A549 (cell line): ENCODE measurements around the gene FGD5. TPM values are rescaled to one million over a fixed set of nuclear protein-coding genes. Genes with fewer than 3 reads are reported as not detected.

Experiments used
- ATAC-seq, 2 experiments: fragments of 200-7000 bp in 1 of 2; fragments of >200 bp in 1 of 2; cut with Nextera tagmentation in 1 of 2; cut with Tn5 transposase in 1 of 2; 3 replicates each; pipeline versions ENCODE4 v1.8.0 to v1.9.1; 2018 to 2020; ENCODE audit warnings: mild to moderate bottlenecking in 1 of 2, moderate library complexity in 1 of 2
- CTCF ChIA-PET: fragments of 300-600 bp; sonication (Branson Sonifier 250); formaldehyde crosslinking; extraction: SDS; loops from one replicate; lab custom pipeline; 2021; ENCODE audit warnings: antibody characterized with exemption, inconsistent platforms; lab: Yijun Ruan, JAX
- POLR2A ChIA-PET: fragments of 350-600 bp; formaldehyde crosslinking; extraction: SDS; loops from one replicate; lab custom pipeline; 2021; ENCODE audit warnings: antibody characterized with exemption, inconsistent platforms; lab: Yijun Ruan, JAX
- DNase-seq, 2 experiments: peaks; one replicate each; pipeline versions ENCODE4 v3.0.0 to v3.0.0-alpha.2; 2011 to 2016; ENCODE audit warnings: low read depth in 1 of 2, low spot score in 1 of 2
- FAIRE-seq: peaks from 2 replicates; lab custom pipeline; 2011; peaks lifted over from hg19 to GRCh38; lab: Jason Lieb, UNC
- H3K27ac ChIP-seq, 2 experiments: fragments of >200 bp; sonication (Bioruptor Twin); formaldehyde crosslinking; 3 replicates each; pipeline ENCODE4 v1.5.1; 2016 to 2017
- H3K4me1 ChIP-seq: fragments of >200 bp; sonication (Bioruptor Twin); formaldehyde crosslinking; 3 replicates; pipeline ENCODE4 v1.6.1; 2016
- H3K4me2 ChIP-seq: fragments of >200 bp; sonication (Bioruptor Twin); formaldehyde crosslinking; 3 replicates; pipeline ENCODE4 v1.6.1; 2016
- H3K4me3 ChIP-seq: fragments of >200 bp; sonication (Bioruptor Twin); formaldehyde crosslinking; 3 replicates; pipeline ENCODE4 v1.5.1; 2016
- H3K9me3 ChIP-seq: fragments of >200 bp; sonication (Bioruptor Twin); formaldehyde crosslinking; 3 replicates; pipeline ENCODE4 v1.6.1; 2016
- CEBPB ChIP-seq, 2 experiments: fragments of >200 bp in 1 of 2; sonication (Bioruptor Twin) in 1 of 2; formaldehyde crosslinking in 1 of 2; IDR thresholded peaks; 2 replicates each; pipeline ENCODE4 v1.6.1; 2012 to 2016
- CHD4 ChIP-seq: fragments of 200-600 bp; sonication (generic); IDR thresholded peaks from 2 replicates; pipeline ENCODE4 v1.6.1; 2016; ENCODE audit warnings: antibody characterized with exemption, mild to moderate bottlenecking, borderline replicate concordance
- EHF ChIP-seq: fragments of 250-450 bp; sonication (Bioruptor Pico); IDR thresholded peaks from 2 replicates; pipeline ENCODE4 v1.5.0; 2020; ENCODE audit warnings: mild to moderate bottlenecking
- EP300 ChIP-seq, 2 experiments: fragments of >200 bp; sonication (Bioruptor Twin); formaldehyde crosslinking; IDR thresholded peaks; 2 replicates in 1 of 2; 3 replicates in 1 of 2; pipeline ENCODE4 v1.6.1; 2016 to 2017
- ESRRA ChIP-seq: fragments of 150-350 bp; IDR thresholded peaks from 2 replicates; pipeline ENCODE4 v1.6.1; 2014; ENCODE audit warnings: mild to moderate bottlenecking, low read length, borderline replicate concordance
- FOSL2 ChIP-seq, 2 experiments: fragments of 450-650 bp in 1 of 2; fragments of >200 bp in 1 of 2; sonication (Bioruptor Twin) in 1 of 2; formaldehyde crosslinking; IDR thresholded peaks; 2 replicates each; pipeline versions ENCODE4 v1.5.0 to v1.6.1; 2016 to 2020; ENCODE audit warnings: mild to moderate bottlenecking in 1 of 2, moderate library complexity in 1 of 2
- FOXS1 ChIP-seq: fragments of 250-450 bp; sonication (Bioruptor Pico); IDR thresholded peaks from 2 replicates; pipeline ENCODE4 v1.5.0; 2020; ENCODE audit warnings: mild to moderate bottlenecking, moderate library complexity
- HOXB5 ChIP-seq: fragments of 250-450 bp; sonication (Bioruptor Pico); IDR thresholded peaks from 2 replicates; pipeline ENCODE4 v1.5.0; 2020; ENCODE audit warnings: mild to moderate bottlenecking, moderate library complexity
- JUN ChIP-seq, 2 experiments: fragments of >200 bp; sonication (Bioruptor Twin); formaldehyde crosslinking; IDR thresholded peaks; 2 replicates in 1 of 2; 3 replicates in 1 of 2; pipeline ENCODE4 v1.6.1; 2016 to 2017
- KDM1A ChIP-seq: fragments of 200-600 bp; sonication (generic); IDR thresholded peaks from 2 replicates; pipeline ENCODE4 v1.6.1; 2016; ENCODE audit warnings: low read depth, mild to moderate bottlenecking
- KDM5A ChIP-seq: fragments of 200-600 bp; sonication (generic); IDR thresholded peaks from 2 replicates; pipeline ENCODE4 v1.6.1; 2016; ENCODE audit warnings: antibody characterized with exemption, mild to moderate bottlenecking
- MAFK ChIP-seq: fragments of 450-650 bp; IDR thresholded peaks from 2 replicates; pipeline ENCODE4 v1.6.1; 2014; ENCODE audit not compliant: partially characterized antibody
- MAZ ChIP-seq: fragments of 150-350 bp; IDR thresholded peaks from 2 replicates; pipeline ENCODE4 v1.6.1; 2014; ENCODE audit warnings: antibody characterized with exemption, low read depth, low read length, borderline replicate concordance
- NFE2L2 ChIP-seq: fragments of 150-350 bp; conservative IDR thresholded peaks from 2 replicates; pipeline ENCODE4 v1.6.1; 2014; ENCODE audit warnings: low read length
- NR3C1 ChIP-seq: fragments of >200 bp; sonication (Bioruptor Twin); formaldehyde crosslinking; IDR thresholded peaks from 3 replicates; pipeline ENCODE4 v1.6.1; 2017
- PHF8 ChIP-seq: fragments of 200-600 bp; sonication (generic); IDR thresholded peaks from 2 replicates; pipeline ENCODE4 v1.6.1; 2016; ENCODE audit warnings: low read depth, mild to moderate bottlenecking, antibody characterized with exemption, moderate library complexity, borderline replicate concordance
- POLR2A ChIP-seq: IDR thresholded peaks from 2 replicates; pipeline ENCODE4 v1.6.1; 2012; ENCODE audit warnings: mild to moderate bottlenecking, low read length
- POLR2AphosphoS2 ChIP-seq: conservative IDR thresholded peaks from 2 replicates; pipeline ENCODE4 v1.6.1; 2012; ENCODE audit warnings: low read length, improper control_type of control experiment, inconsistent platforms
- RARB ChIP-seq: fragments of 250-450 bp; sonication (Bioruptor Pico); IDR thresholded peaks from 2 replicates; pipeline ENCODE4 v1.8.0; 2021; ENCODE audit warnings: mild to moderate bottlenecking, moderate library complexity
- RCOR1 ChIP-seq: fragments of 150-350 bp; IDR thresholded peaks from 2 replicates; pipeline ENCODE4 v1.6.1; 2014; ENCODE audit warnings: antibody characterized with exemption, low read length, low read depth
- REST ChIP-seq: fragments of 200-600 bp; sonication (generic); IDR thresholded peaks from 2 replicates; pipeline ENCODE4 v1.6.1; 2016; ENCODE audit warnings: antibody characterized with exemption, mild to moderate bottlenecking, moderate library complexity
- RFX5 ChIP-seq: fragments of 450-650 bp; IDR thresholded peaks from 2 replicates; pipeline ENCODE4 v1.7.1; 2014; ENCODE audit warnings: antibody characterized with exemption, mild to moderate bottlenecking, moderate library complexity
- SREBF2 ChIP-seq: fragments of 450-650 bp; IDR thresholded peaks from 2 replicates; pipeline ENCODE4 v1.6.1; 2014; ENCODE audit warnings: mild to moderate bottlenecking, moderate library complexity
- TP53 ChIP-seq: fragments of 250-450 bp; sonication (Bioruptor Pico); IDR thresholded peaks from 2 replicates; pipeline ENCODE4 v1.5.0; 2021; ENCODE audit warnings: mild to moderate bottlenecking, moderate library complexity
- WGBS: methylation state at CpG from one replicate; pipeline ENCODE4 v1.1.6; 2017; ENCODE audit errors: missing lambda C conversion rate; 5-methylcytosine and 5-hydroxymethylcytosine counted together
- polyA plus RNA-seq, 4 experiments: library from polyadenylated mRNA; depleted of rRNA in 3 of 4; stranded (reverse); fragments of >200 nt; fragmentation: RNase III in 1 of 4; extraction: RNeasy Plus Mini Kit Qiagen cat#74134 plus additional on column Dnase treatment in 1 of 4; gene quantifications; 2 replicates in 3 of 4; 3 replicates in 1 of 4; pipeline ENCODE4 v1.2.3, GENCODE V29; 2011 to 2017
- TF ChIP-seq, protein P1 (sequence below): fragments of 150-350 bp; IDR thresholded peaks from 2 replicates; pipeline ENCODE4 v1.6.1; 2014; ENCODE audit warnings: low read depth, mild to moderate bottlenecking, low read length

FGD5 gene
- polyA plus RNA-seq, 2 of the 4 experiments (the other 2 are of a cell fraction), result 0.16 TPM; not detected in 1

DNA sequence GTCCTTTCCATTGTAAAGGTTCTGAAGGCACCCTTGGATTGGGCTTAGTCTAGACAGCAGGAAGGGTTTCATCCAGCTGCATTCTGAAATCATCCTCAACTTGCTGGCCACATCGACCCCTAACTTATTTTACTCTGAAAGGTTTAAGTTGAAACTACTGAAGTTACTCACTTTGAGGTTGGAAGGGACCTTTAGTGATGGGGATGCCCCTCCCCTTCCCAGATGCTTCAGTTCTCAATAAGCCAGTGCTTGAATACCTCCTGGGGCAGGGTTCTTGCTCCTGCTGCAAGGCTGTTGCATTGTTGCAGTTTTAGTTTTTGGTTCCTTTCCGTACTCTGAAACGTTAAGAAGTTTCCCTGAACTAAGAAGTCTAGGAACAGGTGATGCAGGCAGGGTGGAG lies 26.4 kb downstream of the FGD5 start (continued):
- TF ChIP-seq, protein P1, sequence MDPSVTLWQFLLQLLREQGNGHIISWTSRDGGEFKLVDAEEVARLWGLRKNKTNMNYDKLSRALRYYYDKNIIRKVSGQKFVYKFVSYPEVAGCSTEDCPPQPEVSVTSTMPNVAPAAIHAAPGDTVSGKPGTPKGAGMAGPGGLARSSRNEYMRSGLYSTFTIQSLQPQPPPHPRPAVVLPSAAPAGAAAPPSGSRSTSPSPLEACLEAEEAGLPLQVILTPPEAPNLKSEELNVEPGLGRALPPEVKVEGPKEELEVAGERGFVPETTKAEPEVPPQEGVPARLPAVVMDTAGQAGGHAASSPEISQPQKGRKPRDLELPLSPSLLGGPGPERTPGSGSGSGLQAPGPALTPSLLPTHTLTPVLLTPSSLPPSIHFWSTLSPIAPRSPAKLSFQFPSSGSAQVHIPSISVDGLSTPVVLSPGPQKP, result no peak
- TF ChIP-seq RARB (no peak), CHD4 (no peak), RCOR1 (no peak), ESRRA (no peak)

DNA sequence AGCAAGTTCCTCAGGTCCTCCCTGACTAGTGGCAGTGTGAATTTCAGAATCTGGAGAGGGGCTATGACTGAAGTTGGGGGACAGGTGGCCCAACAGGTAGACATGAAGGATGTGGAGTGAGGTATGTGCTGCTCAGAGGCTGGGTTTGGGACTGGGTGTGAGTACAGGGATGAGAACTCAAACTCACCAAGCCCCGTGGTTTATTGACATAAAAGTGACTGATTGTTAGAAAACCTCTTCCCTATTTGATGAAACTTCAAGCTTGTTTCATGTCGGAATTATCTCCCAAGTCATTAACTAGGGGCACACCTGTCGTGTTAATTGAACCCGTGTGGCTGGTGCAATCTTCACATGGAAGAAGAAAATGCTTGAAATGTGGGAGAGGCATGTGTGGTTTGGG lies 27.1 kb downstream of the FGD5 start:
- no peak for ATAC-seq
- ChIA-PET POLR2A (no interaction called here), CTCF (interaction anchor here (1.1 to 2.6 kb wide), 2 partner anchors 11 to 14 kb away, joined by 3 to 7 read pairs; no protein-coding TSS in a partner anchor)
- no peak overlapping the region for H3K4me3 ChIP-seq
- no peaks in the 10 kb centered on the region for H3K4me1 ChIP-seq
- H3K4me2 ChIP-seq, result no peak overlapping the region
- FAIRE-seq, result no peak
- H3K27ac ChIP-seq, result no peak overlapping the region
- TF ChIP-seq FOSL2 (IDR thresholded peaks at IDR 0.05), result no peak
- TF ChIP-seq FOSL2 (CRISPR knock-in tag; IDR thresholded peaks at IDR 0.05), result no peak
- TF ChIP-seq NR3C1, result no peak
- TF ChIP-seq, all 56 proteins: peak for 0
- DNase-seq, result no peak
- no peaks in the 10 kb centered on the region for H3K9me3 ChIP-seq
- 21% methylated on average over 4 of the region's 4 CpGs for WGBS

- no peak for FAIRE-seq
These were observed 27.6 kb downstream of the FGD5 start for GRCh38 chr3:14846226-14846880.

More at GRCh38 chr3:14846226-14846880, 27.6 kb downstream of the FGD5 start:
- no peak overlapping the region for H3K27ac ChIP-seq
- no peak for TF ChIP-seq TP53 (CRISPR knock-in tag)
- no peak for TF ChIP-seq CHD4
- TF ChIP-seq FOXS1 (CRISPR knock-in tag), result no peak
- TF ChIP-seq KDM1A, result no peak
- no peak for TF ChIP-seq KDM5A
- TF ChIP-seq RFX5, result no peak
- TF ChIP-seq NFE2L2, result no peak
- no peak for TF ChIP-seq PHF8
- TF ChIP-seq CEBPB (IDR thresholded peaks at IDR 0.05), result no peak
- no peak for TF ChIP-seq MAZ
- no peak for TF ChIP-seq REST
- TF ChIP-seq HOXB5 (CRISPR knock-in tag), result no peak
- no peak for TF ChIP-seq EHF
- no peak for TF ChIP-seq EP300 (IDR thresholded peaks at IDR 0.05)
- no peak for TF ChIP-seq POLR2AphosphoS2
- no peak for TF ChIP-seq SREBF2
- TF ChIP-seq MAFK, result no peak
- no peak for TF ChIP-seq JUN (IDR thresholded peaks at IDR 0.05)
- TF ChIP-seq POLR2A, result no peak
- DNase-seq, result no peak
- no peak for ATAC-seq
- H3K4me1 ChIP-seq, result no peaks in the 10 kb centered on the region
- no peak overlapping the region for H3K4me3 ChIP-seq
- POLR2A ChIA-PET, result no interaction called here
- H3K4me2 ChIP-seq, result no peak overlapping the region
- CTCF ChIA-PET, result interaction anchor here (1.1 to 2.6 kb wide), 2 partner anchors 11 to 15 kb away, joined by 3 to 7 read pairs; no protein-coding TSS in a partner anchor
- WGBS, result 56% methylated on average over 4 of the region's 7 CpGs
- no peaks in the 10 kb centered on the region for H3K9me3 ChIP-seq
